ENCODE measurements around the gene PRKCB.
"Not testable (repeated sequence)": the region's sequence is repeated elsewhere in the genome, so short reads cannot be mapped to it uniquely, and the experiment has no call there.

The PRKCB gene

DNA sequence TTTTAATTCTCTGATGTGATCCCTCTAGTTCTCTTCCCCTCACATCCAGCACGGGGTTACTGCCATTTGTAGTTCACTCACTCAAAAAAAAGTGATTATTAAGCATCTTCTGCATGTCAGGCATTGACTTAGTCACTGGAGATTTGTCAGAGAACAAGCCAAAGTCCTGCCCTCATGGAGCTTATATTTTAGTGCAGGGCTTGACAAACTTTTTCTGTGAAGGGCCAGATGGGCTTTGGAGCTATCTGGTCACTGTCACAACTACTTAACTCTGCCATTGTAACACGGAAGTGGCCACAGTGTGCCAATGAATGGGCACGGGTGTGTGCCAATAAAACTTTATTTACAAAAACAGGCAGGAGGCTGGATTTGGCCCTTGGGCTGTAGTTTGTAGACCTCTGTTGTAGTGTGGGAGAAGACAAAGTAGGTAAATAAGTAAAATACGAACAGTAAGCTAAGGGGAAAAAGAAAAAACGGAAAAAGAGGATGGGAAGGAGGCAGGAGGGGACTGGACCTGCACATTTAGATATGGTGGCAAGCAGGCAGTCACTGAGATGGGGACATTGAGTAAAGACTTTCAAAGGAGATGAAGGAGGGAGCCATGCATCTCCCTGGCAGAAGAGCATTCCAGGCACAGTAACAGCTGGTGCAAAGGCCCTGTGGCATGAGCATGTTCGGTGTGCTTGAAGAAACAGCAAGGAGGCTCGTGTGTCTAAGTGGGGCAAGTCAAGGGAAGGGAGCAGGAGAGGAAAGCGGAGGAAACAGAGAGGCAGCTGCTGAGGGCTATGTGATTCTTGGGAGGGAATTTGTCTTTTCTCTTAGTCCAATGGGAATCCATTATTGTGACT lies 217.5 kb downstream of the PRKCB start:
- no peak for DNase-seq

DNA sequence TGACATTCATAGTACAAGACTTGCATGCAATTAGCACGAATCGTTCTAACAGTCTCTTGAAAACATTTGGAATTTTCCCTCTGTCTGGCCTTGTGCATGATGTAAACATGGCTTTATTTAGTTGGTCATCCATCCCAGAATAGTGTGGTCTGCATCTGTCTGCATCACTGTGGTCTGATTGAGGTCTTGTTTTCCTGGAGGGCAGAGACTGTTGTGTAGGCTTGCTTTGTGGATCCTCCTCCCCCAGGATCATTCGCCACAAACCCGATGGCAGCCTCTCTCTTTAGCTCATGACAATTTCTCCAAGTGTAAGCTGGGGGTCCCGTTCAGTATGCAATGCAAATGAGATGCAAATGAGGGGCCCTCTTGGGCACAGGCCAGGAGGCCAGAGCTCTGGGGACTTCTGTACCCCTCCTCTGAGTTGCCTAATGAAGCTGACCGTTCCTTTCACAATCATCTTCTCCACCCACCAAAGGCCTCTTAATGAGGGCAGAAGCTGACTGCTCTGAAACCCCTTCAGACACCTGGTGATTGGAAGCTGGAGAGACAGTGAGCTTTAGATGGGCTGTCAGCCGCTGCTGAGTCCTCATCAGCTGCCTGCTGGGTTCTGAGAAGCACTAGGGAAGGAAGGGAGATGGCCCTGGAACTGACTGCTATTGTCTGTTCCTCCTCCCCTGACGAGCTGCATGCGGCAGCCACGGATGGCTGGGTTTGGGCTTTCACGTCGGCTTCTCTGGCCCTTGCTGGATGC lies 219.1 kb downstream of the PRKCB start:
- no peak for DNase-seq

DNA sequence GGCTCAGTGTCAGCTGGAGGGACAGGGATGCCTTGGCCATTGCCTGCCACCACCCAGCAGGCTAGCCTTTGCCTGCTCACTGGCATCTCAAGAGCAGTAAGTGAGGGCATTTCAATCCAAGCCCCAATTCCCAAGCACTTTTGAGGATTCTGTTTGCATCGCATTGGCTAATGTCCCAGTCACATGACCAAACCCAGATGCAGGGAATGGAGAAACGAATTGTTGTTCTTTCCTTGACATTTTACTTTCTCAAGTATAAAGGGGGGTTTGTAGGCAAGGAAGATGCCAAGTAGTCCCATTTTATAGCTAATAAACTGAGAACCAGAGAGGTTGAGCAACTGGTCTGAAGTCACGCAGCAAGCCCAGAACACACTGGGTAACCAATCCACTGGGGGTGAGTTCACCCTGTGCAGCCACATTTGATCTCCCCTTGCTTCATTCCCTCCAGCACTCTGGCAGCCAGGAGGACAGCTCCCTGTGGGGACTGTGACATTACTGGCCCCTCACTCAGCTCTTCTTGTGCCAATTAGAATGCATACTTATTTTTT lies 226.6 kb downstream of the PRKCB start:
- no peak for DNase-seq

DNA sequence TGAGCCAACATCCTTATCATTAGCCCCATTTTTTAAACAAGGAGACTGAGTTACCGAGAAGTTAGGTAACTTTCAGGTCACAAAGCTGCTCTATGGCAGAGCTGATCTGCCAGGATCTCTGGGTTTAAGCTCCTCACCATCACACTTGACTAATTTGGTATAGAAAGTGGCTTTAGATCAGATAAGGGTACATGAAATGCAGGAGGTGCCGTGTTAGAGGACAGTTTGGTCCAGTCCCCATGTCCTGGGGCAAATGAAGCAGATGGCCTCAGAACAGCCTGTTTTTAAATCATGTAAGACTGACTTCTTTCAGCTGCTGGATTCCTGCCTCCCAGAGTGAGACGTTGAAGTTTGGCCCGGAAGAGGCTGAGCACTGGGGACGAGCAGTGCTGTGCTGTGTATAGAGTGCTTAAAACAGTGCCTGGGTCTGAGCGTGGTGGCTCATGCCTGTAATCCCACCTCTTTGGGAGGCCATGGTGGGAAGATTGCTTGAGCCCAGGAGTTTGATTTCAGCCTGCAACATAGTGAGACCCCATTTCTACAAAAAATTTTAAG lies 233.3 kb downstream of the PRKCB start:
- DNase-seq: no peak

DNA sequence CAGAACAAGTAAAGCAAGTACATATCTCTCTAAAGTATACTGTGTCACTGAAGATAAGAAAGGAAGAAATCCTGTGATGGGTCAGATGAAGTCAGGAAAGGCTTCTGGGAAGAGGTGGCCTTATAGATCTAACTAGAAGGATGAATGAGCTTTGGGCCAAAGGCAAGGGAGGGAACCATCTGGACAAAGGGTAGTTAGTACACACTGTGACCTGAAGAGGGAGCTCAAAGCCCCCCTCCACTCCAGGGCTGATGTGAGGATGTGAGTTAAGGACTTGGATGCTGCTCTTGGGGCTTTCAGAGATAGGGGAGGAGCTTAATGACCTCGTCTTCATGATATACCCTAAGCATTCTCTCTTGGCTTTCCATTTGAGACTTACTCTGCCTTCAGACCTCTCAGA lies 235.1 kb downstream of the PRKCB start:
- no peak for DNase-seq

DNA sequence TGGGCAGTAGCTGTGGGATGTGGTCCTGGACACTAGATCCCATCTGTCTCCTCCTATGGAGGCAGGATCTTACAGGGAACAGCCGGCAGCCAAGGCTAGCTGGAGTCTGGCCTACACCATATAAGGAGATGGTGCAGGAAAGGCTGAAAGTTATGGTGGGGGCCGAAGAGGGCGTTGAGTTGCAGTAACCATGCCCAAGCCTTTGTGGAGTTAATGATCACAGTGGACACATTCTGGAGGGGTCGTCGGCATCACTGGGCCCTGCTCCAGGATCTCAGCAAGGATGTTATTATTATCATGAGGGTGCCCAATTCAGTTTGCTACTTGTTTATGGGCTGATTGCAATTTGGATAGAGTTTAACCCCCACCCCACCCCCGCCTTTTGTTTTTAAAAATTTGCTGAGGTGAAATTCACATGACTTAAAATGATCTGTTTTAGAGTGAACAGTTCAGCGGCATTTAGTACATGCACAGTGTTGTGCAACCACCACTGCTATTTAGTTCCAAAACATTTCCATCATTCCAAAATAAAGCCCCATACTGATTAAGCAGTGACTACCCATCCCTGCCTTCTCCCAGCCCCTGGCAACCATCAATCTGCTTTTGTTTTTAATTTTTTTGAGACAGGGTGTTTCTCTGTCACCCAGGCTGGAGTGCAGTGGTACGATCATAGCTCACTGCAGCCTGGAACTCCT lies 236.0 kb downstream of the PRKCB start:
- no peak for DNase-seq

DNA sequence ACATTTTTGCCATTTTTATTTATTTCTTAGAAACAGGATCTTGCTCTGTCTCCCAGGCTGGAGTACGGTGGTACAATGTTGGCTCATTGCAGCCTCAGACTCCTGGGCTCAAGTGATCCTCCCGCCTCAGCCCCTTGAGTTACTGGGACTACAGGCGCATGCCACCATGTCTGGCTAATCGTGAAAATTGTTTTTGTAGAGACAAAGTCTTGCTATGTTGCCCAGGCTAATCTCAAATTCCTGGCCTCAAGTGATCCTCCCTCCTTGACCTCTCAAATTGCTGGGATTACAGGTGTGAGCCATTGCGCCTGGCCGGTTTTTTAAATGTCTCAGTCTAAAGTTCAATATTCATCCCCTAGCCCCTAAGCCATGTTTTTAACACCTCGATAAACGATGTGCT lies 237.5 kb downstream of the PRKCB start:
- DNase-seq: no peak

DNA sequence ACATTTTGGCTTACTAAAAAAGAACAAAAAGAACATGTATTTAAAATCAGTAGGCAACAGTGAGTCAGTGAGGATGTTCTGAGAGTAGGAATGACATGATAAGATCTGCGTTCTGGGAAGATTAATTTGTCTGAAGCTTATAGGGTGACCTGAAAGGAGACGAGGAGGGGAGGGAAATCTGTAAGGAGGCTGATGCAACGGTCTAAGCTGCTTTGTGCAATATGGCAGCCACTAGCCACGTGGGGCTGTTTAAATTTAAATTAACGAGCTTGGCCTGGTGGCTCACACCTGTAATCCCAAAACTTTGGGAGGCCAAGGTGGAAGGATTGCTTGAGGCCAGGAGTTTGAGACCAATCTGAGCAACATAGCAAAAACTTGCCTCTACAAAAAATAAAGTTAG lies 238.8 kb downstream of the PRKCB start:
- no peak for DNase-seq

DNA sequence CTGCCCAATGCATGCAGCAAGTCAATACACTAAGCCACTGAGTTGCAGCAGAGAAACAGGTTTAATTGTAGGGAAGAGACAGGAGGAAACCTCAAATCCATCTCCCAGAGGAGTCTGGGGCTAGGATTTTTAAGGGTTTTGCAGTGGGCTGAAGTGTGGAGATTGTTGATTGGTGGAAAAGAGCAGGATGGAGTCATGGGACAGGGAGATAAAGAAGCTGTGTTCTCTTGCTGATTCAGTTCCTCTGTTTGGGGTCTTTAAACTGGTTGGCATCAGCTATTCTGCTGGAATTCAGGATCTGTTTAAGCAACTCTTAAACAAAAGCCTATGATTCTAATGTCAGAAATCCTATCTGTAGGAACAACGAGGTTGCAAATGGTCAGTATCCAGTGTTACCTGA lies 239.5 kb downstream of the PRKCB start:
- no peak for DNase-seq

DNA sequence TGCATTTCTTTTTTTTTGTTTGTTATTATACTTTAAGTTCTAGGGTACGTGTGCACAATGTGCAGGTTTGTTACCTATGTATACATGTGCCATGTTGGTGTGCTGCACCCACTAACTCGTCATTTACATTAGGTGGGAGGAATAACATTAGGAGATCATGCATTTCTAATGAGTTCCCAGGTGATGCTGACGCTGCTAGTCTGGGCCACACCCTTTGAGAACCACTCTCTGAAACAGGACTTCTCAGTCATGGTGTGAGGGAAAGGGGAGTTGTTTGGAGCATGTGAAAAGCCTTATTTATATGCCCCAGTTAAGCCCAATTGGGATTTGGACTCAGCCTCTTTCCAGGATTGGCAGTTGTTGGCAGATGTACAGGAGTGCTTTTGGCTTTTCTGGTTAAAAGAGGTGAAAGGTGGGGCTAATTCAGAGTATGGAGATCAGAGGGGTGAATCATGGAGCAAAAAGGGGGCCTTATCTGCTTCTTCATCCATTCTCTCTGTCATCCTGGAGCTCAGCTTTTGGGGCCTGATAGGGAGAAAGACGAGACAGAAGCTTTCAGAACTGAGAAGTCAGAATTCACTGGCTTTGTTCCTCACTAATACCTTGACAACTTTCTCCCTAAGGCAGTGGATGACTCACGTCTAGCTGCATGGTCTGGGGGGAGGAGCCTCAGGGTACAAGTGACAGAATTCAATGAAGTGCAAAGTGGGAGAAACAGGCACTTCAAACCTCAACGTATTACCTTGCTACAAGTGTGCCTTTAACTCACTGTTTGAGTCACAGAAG lies 240.3 kb downstream of the PRKCB start:
- DNase-seq: no peak

DNA sequence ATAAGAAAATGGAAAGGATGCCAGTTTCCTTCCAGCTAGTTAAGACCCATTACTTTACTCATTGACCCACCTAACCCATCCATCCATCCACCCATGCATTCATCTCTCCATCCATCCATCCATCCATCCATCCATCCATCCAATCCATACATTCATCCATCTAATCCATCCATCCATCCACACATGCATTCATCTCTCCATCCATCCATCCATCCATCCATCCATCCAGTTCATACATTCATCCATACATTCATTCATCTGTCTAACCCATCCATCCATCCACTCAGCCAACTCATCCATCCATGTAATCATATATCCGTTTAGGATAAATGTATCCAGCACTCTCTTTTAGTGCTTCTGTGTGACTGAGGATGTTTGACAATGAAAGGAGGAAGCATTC lies 241.5 kb downstream of the PRKCB start:
- DNase-seq: no peak

DNA sequence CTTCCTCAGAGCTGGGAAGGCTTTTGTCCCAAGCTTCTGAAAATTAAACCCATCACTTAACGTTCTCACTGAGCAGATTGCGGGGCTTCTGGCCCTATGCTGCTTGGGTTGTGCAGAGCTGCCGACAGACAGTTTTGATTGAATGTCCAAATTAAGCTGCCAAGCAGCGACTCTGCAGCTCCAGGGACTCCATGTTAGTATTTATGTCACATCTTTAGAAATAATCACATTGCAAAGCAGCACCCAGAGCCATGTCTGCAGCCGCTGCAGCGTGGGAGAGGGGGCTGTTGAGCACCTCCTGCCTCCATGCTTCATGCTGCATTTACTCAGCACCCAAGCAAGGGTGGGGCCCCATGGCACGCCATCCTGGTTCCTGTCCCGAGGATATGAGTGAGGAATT lies 242.2 kb downstream of the PRKCB start:
- DNase-seq: no peak

DNA sequence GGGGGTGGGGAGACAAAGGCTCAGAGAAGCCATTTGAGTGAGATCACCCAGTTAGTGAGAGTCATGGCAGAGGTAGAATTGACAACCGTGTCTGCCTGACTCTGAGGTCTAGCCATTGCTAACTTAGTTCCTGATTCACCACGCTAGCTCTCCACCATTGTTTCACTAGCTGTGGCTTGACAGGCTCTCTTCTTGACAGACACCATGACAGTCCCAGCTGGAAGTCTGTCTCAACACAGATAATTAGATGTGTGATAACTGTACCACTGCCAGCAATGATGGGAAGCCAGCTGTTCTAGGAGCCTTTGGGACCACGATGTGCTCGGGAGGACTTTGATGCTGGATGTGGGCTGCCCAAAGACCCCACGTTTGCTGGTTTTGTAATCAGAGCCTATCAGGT lies 249.9 kb downstream of the PRKCB start:
- DNase-seq: no peak

DNA sequence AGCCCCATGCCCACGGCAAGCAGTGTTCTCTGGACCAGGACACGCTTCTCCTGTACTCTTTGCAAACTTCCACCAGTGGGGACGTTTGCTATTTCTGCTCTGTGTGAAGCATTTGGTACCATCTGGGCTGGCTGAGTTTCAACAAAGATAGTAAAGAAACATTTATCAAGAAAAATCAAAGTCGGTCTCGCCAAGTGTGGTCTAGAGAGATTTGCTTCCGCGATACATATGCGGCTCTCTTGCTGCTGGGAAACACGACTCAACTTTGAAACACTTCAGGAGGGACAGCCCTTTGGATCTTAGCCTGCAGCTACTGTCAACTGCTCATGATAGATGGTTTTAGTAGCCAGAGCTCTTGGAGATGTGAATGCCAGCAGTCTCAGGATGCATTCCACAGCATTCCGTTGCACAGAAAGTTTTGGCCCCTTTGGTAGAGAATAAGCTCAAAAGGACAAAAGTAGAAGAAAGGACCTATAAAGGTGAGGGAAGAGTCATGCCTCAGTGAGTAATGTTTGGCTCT lies 252.2 kb downstream of the PRKCB start:
- DNase-seq: no peak

DNA sequence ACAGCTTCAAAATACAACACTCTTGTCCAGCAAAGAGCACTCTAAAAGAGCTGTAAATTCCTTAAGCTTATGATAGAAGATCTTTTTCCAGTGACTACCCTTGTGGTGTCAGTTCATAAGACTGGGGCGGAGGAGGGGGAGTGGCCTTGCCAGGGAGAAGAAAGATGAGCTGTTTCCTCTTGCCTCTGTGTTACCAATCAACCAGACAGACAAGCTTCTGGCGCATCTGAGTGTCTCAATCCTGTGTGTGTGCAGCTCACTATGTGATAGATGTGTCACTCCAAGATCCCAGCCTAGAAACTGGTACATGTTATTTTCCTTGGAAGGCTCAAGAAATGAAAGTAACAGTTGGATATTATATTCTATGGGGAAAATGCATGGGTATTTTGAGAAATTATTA lies 253.0 kb downstream of the PRKCB start:
- DNase-seq: no peak

DNA sequence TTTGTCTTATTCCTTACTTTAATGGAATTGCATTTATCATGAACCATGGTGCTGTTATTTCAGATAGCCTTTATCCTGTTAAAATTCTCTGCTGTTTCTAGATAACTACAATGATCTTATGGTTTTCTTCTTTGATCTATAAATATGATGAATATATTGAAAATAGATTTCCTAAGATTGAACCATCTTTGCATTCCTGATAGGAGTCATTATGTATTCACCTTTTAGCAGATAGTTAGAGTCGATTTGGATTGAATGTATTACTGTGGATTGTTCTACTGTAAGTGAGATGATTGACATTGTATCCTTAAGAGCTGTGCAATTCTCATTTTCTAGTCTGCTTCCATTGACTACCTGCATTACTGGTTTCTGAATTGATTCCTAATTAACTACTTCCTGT lies 255.3 kb downstream of the PRKCB start:
- DNase-seq: no peak

DNA sequence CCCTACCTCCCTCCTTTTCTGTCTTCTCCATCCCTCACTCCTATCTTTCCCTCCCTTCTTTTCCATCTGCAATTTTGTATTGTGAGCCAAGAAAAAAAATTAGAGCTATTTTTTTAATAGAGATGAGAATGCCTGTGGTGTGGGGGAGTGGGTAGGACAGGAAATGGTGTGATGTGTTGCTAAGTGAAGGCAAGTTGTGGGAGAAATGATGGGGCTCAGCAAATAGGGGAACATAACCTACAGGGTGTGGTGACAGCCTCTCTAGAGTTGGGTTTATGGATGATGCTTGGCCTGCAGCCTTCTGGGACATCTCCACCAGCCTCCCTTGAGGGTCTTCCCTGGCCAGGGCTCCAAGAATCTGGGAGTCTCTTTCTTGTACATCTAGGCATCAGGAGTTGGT lies 257.3 kb downstream of the PRKCB start:
- no peak for DNase-seq

DNA sequence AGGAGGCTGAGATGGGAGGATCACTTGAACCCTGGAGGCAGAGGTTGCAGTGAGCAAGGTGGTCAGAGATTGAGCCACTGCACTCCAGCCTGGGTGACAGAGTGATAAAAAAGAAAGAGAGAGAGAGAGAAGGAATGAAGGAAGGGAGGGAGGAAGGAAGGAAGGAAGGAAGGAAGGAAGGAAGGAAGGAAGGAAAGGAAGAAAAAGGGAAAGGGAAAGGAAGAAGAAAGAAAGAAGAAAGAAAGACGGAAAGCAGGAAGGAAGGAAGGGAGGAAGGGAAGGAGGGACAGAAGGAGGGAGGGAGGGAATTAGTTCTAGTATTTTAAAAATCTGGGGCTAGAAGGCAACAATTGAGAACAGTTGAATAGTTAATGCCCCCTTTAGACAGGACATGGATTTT lies 258.9 kb downstream of the PRKCB start:
- DNase-seq: no peak

DNA sequence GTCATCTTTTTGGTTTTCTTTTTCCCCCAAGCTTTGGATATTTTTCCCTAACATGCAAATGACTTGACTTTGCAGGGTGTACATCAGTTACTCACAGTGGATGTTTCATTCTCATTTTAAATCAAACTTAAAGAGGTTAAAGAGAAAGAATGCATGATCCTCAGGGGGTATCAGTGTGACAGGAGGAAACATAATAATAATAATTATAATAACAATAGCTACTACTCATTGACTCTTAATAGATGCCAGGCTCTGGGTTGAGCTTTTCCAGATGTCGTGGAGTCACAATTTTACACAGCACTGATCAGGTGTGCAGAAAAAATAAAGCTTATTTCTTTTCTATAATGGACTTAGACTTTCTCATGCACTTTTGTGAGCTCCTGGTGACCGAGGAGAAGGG lies 263.1 kb downstream of the PRKCB start:
- no peak for DNase-seq

DNA sequence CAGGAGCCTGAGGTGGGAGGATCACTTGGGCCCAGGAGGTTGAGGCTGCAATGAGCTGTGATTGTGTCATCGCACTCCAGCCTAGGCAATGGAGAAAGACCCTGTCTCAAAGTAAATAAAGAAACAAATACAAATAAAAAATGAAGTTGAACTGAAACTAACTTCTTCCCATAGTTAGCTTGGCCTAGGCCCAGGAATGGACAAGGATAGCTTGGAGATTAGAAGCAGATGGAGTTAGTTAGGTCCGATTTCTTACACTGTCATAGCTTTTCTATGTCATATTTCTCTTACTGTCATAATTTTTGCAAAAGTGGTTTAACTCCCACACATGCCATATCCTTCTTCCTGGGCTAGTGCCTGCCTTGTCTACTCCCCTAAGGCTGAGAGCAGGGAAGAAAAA lies 265.6 kb downstream of the PRKCB start:
- no peak for DNase-seq

DNA sequence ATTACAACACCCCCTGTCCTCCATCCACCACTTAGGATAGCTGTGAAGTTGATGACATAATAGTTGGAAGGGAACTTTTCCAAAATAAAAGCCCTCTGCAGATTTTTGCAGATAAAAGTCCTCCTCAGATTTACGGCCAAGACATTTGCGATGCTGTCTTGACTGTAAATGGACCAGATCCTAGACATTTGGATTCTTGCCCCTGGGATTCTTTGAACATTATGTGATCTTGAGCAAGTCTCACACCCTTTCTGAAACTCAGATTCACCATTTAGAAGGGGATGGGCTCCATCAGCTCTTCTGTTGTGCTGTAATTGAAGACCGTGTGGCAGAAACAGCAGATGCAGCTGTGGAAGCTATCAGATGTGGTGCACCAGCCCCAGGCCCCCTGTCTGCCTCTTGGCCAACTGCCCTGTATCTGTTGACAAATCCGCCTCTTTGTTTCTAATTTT lies 266.5 kb downstream of the PRKCB start:
- no peak for DNase-seq

DNA sequence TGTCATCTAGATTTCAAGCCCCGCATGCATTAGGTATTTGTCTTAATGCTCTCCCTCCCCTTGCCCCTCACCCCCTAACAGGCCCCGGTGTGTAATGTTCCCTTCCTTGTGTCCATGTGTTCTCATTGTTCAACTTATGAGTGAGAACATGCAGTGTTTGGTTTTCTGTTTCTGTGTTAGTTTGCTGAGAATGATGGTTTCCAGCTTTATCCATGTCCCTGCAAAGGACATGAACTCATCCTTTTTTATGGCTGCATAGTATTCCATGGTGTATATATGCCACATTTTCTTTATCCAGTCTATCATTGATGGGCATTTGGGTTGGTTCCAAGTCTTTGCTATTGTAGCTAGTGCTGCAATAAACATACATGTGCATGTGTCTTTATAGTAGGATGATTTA lies 269.7 kb downstream of the PRKCB start:
- DNase-seq: not testable (repeated sequence)
